GM13976 (cell line): Measurements from ENCODE around the gene CIITA.
A peak's percentile ranks its signal among the peaks of the same experiment; 100 is the strongest.

Experiments
- DNase-seq: peaks from one replicate; pipeline ENCODE4 v3.0.0; 2012; ENCODE audit warnings: low spot score
- CTCF ChIP-seq: IDR thresholded peaks from 2 replicates; pipeline ENCODE4 v1.5.1; 2012; ENCODE audit warnings: borderline replicate concordance, mild to moderate bottlenecking; ENCODE audit not compliant: insufficient read depth; ENCODE audit errors: extremely low read depth, missing control alignments, control extremely low read depth
- in situ Hi-C: fragments of 300-500 bp; cut with MboI; formaldehyde crosslinking; loops from one replicate; pipeline ENCODE4 v1.12.0; 2022; ENCODE audit warnings: low sequenced_read_pairs, mixed read lengths, inconsistent platforms; ENCODE audit not compliant: unreplicated experiment

The CIITA gene

DNA sequence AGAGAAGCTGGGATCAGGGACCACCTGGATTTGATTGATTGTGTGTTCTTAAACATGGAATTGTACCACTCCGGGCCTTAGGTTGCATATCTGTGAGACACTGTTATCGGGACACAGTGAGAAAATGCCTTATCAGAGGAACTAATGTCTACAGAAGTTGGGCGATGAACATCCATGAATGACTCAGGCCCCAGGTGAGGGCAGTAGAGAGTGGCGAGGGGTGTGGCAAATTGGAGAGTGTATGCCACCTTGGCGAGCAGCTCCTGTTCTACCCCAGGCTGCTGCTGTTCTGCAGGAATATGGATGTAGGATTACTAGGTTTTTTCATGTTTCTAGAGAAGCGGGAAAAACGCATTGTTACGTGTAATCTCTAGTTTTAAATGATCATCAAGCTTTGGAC is 106.2 kb downstream of the CIITA start:
- DNase-seq = no peak
- TF ChIP-seq CTCF = peak; percentile 29
- in situ Hi-C loops = no loop called here

DNA sequence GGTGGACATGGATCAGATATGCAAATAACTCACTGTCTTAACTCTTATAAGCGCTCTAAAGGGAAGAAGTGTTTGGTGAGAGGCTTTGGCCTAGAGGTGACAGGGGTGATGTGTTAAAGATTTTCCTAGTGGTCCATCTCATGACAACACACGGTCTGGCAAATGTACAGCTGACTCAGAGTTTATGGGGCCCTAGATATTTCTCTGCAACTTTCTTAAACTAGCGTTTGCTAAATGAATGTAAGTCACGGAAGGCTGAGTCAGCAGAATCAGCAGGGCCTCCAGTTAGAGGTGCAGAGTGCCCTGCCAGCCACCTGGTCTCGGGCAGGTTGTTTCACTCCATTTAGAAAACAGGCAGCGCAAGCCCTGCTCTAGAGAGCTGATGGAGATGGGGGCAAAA is 107.5 kb downstream of the CIITA start:
- TF ChIP-seq CTCF = no peak
- in situ Hi-C loops = no loop called here
- DNase-seq = no peak
